CD4-positive, alpha-beta T cell treated with Interleukin-10 for 1 hour (primary cell): ENCODE results near the gene IPP.
"Not testable (repeated sequence)": the region's sequence is repeated elsewhere in the genome, so short reads cannot be mapped to it uniquely, and the experiment has no call there.

ENCODE experiments used
- DNase-seq: peaks from one replicate; pipeline ENCODE4 v3.0.0-alpha.2; 2020

The IPP gene

GRCh38 chr1:45679123-45679522, 71.3 kb downstream of the IPP start:
- no peak for DNase-seq

DNA sequence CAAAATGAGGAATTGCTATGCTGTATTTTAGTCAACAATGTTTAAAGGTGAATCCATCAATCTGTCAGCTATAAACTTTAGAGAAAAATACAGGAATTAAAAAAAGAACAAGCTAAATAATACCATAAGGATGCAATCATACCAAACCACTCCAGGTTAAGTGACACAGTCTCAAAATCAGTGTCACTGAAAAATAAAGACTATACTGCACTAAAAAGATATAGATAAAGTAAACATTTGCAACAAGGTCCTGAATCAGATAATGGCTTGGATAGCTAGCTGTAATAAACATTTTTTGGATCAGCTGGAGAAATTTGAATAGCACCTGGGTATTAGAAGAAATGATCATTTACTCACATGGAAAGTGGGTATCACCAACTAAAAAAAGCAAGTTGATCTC, 72.0 kb downstream of the IPP start:
- no peak for DNase-seq

- DNase-seq: no peak
Observed at GRCh38 chr1:45677751-45678245, 72.7 kb downstream of the IPP start.

DNA sequence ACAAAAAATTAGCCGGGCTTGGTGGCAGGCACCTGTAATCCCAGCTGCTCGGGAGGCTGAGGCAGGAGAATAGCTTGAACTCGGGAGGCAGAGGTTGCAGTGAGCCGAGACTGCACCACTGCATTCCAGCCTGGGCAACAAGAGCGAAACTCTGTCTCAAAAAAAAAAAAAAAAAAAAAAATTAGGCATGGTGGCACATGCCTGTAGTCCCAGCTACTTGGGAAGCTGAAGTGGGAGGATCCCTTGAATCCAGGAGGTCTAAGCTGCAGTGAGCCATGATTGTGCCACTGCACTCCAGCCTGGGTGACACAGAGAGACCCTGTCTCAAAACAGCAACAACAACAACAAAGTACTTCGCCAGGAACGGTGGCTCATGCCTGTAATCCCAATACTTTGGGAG, 73.9 kb downstream of the IPP start:
- DNase-seq: not testable (repeated sequence)

- DNase-seq: no peak
Observed at GRCh38 chr1:45674478-45674877, 76.0 kb downstream of the IPP start.

DNA sequence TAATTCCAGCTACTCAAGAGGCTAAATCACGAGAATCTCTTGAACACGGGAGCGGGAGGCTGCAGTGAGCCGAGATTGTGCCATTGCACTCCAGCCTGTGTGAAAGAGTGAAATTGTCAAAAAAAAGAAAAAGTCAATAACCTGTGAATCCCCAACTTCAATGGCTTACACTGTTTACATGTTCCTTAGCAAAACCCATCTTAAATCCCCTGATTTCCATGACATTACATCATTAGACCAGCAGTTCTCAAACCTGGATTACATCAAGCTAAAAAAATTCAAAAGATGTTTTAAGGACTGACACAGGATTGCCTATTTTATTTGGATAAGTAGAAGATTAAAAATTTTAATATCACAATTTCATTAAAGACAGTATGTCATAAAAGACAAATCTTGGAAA, 76.5 kb downstream of the IPP start:
- no peak for DNase-seq

GRCh38 chr1:45669859-45670655, 80.4 kb downstream of the IPP start:
- no peak for DNase-seq

DNA sequence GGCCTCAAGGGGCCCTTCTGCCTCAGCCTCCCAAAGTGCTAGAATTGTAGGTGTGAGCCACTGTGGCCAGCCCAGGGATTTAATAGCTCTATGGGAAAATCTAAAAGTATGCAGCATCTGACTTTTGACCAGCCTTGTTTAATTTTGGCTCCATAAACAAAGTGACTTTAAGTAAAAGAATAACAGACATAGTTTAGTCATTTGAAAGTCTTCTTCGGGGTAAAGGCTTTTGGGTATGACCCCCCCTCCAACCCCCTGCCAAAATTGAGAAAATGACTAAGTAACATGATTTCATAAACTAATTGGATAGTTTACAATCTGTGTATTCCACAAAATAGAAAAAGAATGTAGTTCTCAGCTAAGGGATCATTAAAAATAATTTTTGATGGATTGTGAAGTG, 81.1 kb downstream of the IPP start:
- no peak for DNase-seq

GRCh38 chr1:45668526-45668925, 81.9 kb downstream of the IPP start:
- DNase-seq: no peak

DNA sequence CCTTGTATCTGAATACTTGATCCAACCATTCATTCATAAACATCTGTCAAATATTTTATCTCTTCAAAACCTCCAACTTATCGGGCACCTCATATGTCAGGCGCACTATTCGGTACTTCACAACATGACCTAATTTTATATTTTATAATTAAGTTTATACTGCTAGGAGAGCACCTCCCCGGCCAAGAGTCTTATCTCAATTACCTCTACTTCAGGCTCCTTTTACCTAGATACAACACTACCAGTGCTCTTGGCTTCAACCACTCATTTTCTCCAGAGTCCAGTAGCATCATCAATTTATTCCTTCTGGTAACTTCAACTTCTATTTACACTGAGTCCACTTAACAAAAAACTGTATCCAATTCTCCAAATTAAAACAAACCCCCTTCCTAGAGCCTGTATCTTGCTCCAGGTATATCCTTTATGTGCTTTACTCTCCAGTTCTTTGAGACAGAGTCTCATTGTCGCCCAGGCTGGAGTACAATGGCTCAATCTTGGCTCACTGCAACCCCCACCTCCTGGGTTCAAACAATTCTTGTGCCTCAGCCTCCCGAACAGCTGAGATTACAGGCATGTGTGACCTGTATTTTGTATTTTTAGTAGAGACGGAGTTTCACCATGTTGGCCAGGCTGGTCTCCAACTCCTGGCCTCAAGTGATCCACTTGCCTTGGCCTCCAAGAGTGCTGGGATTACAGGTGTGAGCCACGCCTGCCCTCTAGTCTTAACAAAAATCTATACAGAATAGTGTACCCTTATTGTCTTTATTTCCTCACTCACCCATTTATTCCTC, 82.9 kb downstream of the IPP start:
- no peak for DNase-seq

DNA sequence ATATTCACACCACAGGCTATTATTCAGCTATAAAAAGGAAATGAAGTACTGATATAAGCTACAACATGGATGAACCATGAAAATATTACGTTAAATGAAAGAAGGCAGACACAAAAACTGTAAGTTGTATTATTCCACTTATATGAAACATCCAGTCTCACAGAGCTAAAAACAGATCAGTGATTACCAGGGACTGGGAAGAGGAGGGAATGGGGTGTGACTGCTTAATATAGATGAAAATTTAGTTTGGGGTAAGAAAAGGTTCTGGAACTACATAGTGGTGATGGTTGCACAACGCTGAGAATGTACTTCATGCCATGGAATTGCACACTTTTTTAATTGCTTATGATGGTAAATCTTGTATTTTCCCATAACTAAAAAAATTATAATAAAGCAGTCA, 83.6 kb downstream of the IPP start:
- DNase-seq: no peak

DNA sequence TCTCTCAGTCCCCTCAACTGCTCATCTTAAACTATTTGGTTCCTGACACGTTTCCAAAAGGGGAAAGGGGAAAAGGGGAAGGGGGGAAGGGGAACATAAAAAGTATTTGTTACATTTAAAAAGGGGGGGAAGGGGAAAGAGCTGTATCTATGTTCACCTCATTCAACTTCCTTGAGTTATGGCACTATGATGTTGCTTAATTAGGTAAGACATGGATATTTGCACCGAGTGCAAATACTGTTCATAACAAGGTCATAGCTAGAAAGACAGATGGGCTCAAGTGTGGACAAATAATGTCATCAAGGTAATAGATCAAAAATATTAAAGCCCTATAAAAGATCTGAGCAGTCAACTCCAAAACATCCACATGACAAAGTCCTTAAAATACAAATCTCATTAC, 90.1 kb downstream of the IPP start:
- DNase-seq: no peak

GRCh38 chr1:45659222-45659621, 91.2 kb downstream of the IPP start:
- no peak for DNase-seq

DNA sequence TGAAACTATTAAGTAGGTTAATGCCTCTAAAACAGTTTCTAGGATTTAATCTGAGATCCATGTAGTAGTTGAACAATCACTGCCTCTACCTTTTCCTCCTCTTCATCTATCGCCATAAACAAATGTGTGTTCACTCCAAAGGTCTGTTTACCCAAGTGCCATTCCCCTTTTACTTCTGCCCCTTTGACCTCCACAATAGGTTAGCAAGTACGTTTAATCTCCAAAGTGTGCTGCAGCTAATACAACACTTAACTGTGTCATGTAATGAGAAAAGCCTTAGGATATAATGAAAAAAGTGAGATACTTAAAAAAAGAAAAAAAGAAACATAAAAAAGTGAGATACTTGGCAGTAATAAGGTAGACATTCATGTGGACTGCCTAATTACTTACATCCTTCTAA, 92.3 kb downstream of the IPP start:
- no peak for DNase-seq

DNA sequence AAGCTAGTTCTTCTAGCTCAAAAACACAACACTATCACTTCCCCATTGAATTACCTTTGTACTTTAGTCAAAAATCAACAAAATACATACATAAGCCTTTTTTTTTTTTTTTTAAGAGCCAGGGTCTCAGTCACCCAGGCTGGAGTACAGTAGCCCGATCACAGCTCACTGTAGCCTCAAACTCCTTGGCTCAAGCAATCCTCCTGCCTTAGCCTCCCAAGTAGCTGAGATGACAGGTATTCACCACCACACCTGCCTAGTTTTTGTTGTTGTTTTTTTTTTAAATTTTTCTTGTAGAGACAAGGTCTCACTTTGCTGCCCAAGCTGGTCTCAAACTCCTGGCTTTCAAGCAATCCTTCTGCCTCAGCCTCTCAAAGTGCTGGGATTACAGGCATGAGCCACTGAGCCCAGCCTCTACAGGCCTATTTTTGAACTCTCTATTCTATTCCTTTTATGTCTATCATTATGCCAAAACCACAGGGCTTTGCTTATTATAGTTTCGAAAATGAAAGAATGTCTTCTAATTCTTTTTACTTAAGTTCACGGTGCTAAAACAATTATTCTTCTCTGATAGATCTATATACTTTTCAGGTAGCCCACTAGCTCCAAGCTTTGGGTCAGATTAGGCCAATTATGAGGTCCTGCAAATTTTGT, 93.8 kb downstream of the IPP start:
- no peak for DNase-seq

DNA sequence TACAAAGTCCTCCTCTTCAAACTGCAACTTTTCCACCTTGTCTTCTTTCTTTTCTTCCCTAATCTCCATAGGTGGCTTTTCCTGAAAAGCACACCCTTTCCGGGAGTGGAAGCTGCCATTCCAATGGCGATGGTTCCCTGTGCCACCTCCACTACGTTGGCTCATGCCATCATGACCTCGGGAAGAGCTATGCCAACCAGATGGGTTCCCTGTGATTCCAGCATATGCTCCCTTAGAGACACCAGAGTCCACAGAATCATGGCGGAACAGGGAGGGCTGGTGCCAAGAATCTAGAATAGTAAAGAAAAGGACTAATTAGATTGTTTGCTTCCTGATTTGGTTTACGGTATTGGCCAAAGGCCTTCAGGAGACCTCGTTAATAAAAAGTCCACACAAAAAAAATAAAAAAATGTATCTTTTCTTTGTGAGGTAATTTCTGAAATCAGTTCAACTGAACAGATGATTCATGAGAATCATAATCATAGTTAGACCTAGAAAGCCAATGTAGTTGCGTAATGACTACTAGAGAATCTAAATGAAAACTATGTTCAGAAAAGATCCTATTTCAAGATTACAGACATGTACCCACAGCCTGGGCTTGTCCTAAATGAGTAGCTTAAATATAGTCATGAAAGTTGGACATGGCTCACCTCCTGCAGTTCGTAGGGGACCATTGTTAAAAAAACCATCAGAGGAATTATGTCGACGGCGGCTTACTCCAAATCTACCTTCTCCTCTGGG, 95.7 kb downstream of the IPP start:
- no peak for DNase-seq
